Measurements from ENCODE around the gene ZNF791.
"Not testable (repeated sequence)": the region's sequence is repeated elsewhere in the genome, so short reads cannot be mapped to it uniquely, and the experiment has no call there.

GRCh38 chr19:12621253-12622024 is 10.7 kb downstream of the ZNF791 start:
- TF ChIP-seq CTCF, POLR2A (IDR thresholded peaks at IDR 0.05): not testable (repeated sequence)
